ACC112 (cell line): ENCODE data around the gene AGAP1.

Source experiments
- H2AFZ ChIP-seq: fragments of 200-600 bp; sonication (generic); one replicate; pipeline ENCODE4 v1.6.0; 2017; ENCODE audit warnings: antibody characterized with exemption, low read length; ENCODE audit not compliant: unreplicated experiment
- H3K27ac ChIP-seq: fragments of 200-600 bp; sonication (generic); 2 replicates; pipeline ENCODE4 v1.5.1; 2014; ENCODE audit warnings: low read depth, mild to moderate bottlenecking, antibody characterized with exemption, low read length, moderate library complexity
- H3K27me3 ChIP-seq: fragments of 200-600 bp; sonication (generic); 2 replicates; pipeline ENCODE4 v1.6.1; 2014; ENCODE audit warnings: mild to moderate bottlenecking, antibody characterized with exemption, low read length, moderate library complexity, mixed read lengths; ENCODE audit not compliant: insufficient read depth
- H3K36me3 ChIP-seq: fragments of 200-600 bp; sonication (generic); 2 replicates; pipeline ENCODE4 v1.6.1; 2016; ENCODE audit warnings: mild to moderate bottlenecking, antibody characterized with exemption, low read length, moderate library complexity, mixed read lengths; ENCODE audit not compliant: insufficient read depth
- H3K4me1 ChIP-seq: fragments of 200-600 bp; sonication (generic); one replicate; pipeline ENCODE4 v1.6.1; 2016; ENCODE audit warnings: low read length, mixed read lengths; ENCODE audit not compliant: insufficient read depth, unreplicated experiment, control insufficient read depth
- H3K4me3 ChIP-seq: fragments of 200-600 bp; sonication (generic); 2 replicates; pipeline ENCODE4 v1.5.1; 2014; ENCODE audit warnings: mild to moderate bottlenecking, low read depth, low read length
- H3K79me2 ChIP-seq: fragments of 200-600 bp; sonication (generic); one replicate; pipeline ENCODE4 v1.6.0; 2016; ENCODE audit warnings: low read length; ENCODE audit not compliant: control insufficient read depth, unreplicated experiment, insufficient read depth

The AGAP1 gene

GRCh38 chr2:235533198-235533597 lies 39.4 kb downstream of the AGAP1 start:
- peaks cover 67% of the 10 kb centered on the region for H3K79me2 ChIP-seq
- H2AFZ ChIP-seq: no peak overlapping the region
- H3K4me3 ChIP-seq: no peak overlapping the region
- no peak overlapping the region for H3K27ac ChIP-seq
- H3K27me3 ChIP-seq: no peaks in the 10 kb centered on the region
- H3K36me3 ChIP-seq: no peaks in the 10 kb centered on the region
- no peaks in the 10 kb centered on the region for H3K4me1 ChIP-seq

- Histone ChIP-seq H3K79me2 (peaks cover 71% of the 10 kb centered on the region), H3K4me3 (no peak overlapping the region), H3K4me1 (no peaks in the 10 kb centered on the region)
These were observed 40.0 kb downstream of the AGAP1 start for GRCh38 chr2:235533616-235534385.

GRCh38 chr2:235534678-235535422 lies 41.0 kb downstream of the AGAP1 start:
- Histone ChIP-seq H3K4me3 (no peak overlapping the region), H3K27ac (no peak overlapping the region), H3K27me3 (no peaks in the 10 kb centered on the region), H3K36me3 (no peaks in the 10 kb centered on the region), H3K79me2 (peaks cover 73% of the 10 kb centered on the region), H3K4me1 (no peaks in the 10 kb centered on the region), H2AFZ (no peak overlapping the region)

More at GRCh38 chr2:235533616-235534385, 40.0 kb downstream of the AGAP1 start:
- H3K36me3 ChIP-seq: no peaks in the 10 kb centered on the region
- no peaks in the 10 kb centered on the region for H3K27me3 ChIP-seq
- H2AFZ ChIP-seq: no peak overlapping the region
- no peak overlapping the region for H3K27ac ChIP-seq

GRCh38 chr2:235535423-235536130 lies 41.7 kb downstream of the AGAP1 start:
- Histone ChIP-seq H2AFZ (no peak overlapping the region), H3K27ac (no peak overlapping the region), H3K4me1 (no peaks in the 10 kb centered on the region), H3K36me3 (no peaks in the 10 kb centered on the region), H3K4me3 (no peak overlapping the region), H3K79me2 (peaks cover 77% of the 10 kb centered on the region), H3K27me3 (no peaks in the 10 kb centered on the region)

- no peak overlapping the region for H3K27ac ChIP-seq
- H3K27me3 ChIP-seq: no peaks in the 10 kb centered on the region
- no peaks in the 10 kb centered on the region for H3K4me1 ChIP-seq
- H2AFZ ChIP-seq: no peak overlapping the region
- H3K36me3 ChIP-seq: no peaks in the 10 kb centered on the region
- H3K4me3 ChIP-seq: no peak overlapping the region
- peaks cover 77% of the 10 kb centered on the region for H3K79me2 ChIP-seq
These were observed 42.9 kb downstream of the AGAP1 start for GRCh38 chr2:235536711-235537110.

GRCh38 chr2:235537186-235537585 lies 43.3 kb downstream of the AGAP1 start:
- H3K79me2 ChIP-seq: peaks cover 76% of the 10 kb centered on the region
- H3K27me3 ChIP-seq: no peaks in the 10 kb centered on the region
- no peaks in the 10 kb centered on the region for H3K4me1 ChIP-seq
- H2AFZ ChIP-seq: no peak overlapping the region
- no peaks in the 10 kb centered on the region for H3K36me3 ChIP-seq
- no peak overlapping the region for H3K27ac ChIP-seq
- no peak overlapping the region for H3K4me3 ChIP-seq

- Histone ChIP-seq H3K36me3 (no peaks in the 10 kb centered on the region), H3K4me1 (no peaks in the 10 kb centered on the region), H3K27ac (no peak overlapping the region), H3K79me2 (peaks cover 73% of the 10 kb centered on the region), H2AFZ (no peak overlapping the region), H3K4me3 (no peak overlapping the region), H3K27me3 (no peaks in the 10 kb centered on the region)
These were observed 43.7 kb downstream of the AGAP1 start for GRCh38 chr2:235537587-235537986.

- Histone ChIP-seq H3K79me2 (peaks cover 71% of the 10 kb centered on the region), H3K4me3 (no peak overlapping the region), H3K36me3 (no peaks in the 10 kb centered on the region)
These were observed 44.3 kb downstream of the AGAP1 start for GRCh38 chr2:235538144-235538639.

GRCh38 chr2:235538981-235539380 lies 45.1 kb downstream of the AGAP1 start:
- Histone ChIP-seq H3K79me2 (peaks cover 70% of the 10 kb centered on the region), H3K4me3 (no peak overlapping the region), H3K36me3 (no peaks in the 10 kb centered on the region), H3K27me3 (no peaks in the 10 kb centered on the region), H2AFZ (no peak overlapping the region), H3K27ac (no peak overlapping the region), H3K4me1 (no peaks in the 10 kb centered on the region)

More at GRCh38 chr2:235538144-235538639, 44.3 kb downstream of the AGAP1 start:
- Histone ChIP-seq H2AFZ (no peak overlapping the region), H3K27ac (no peak overlapping the region), H3K4me1 (no peaks in the 10 kb centered on the region), H3K27me3 (no peaks in the 10 kb centered on the region)

GRCh38 chr2:235539773-235540172 lies 45.9 kb downstream of the AGAP1 start:
- Histone ChIP-seq H3K4me3 (no peak overlapping the region), H3K4me1 (no peaks in the 10 kb centered on the region), H3K27ac (no peak overlapping the region), H3K79me2 (peaks cover 69% of the 10 kb centered on the region), H3K27me3 (no peaks in the 10 kb centered on the region), H3K36me3 (no peaks in the 10 kb centered on the region), H2AFZ (no peak overlapping the region)
